Vagina (tissue), 2 donors: ENCODE results near the gene KNDC1.

Experiments
- POLR2AphosphoS5 ChIP-seq, 2 donors: sonication (generic); formaldehyde crosslinking; IDR thresholded peaks; one replicate each; pipeline ENCODE4 v1.9.0; 2017; ENCODE audit warnings: antibody characterized with exemption in 2 of 2, mild to moderate bottlenecking in 2 of 2, low read depth in 1 of 2; ENCODE audit not compliant: insufficient read depth in 1 of 2
- TF ChIP-seq, protein P1 (sequence below), 3 experiments: fragments of 450-650 bp in 2 of 3; fragments of 200-600 bp in 1 of 3; sonication (generic) in 1 of 3; IDR thresholded peaks; one replicate each; pipeline ENCODE4 v1.5.1; 2017 to 2019; ENCODE audit warnings: antibody characterized with exemption in 3 of 3, mild to moderate bottlenecking in 2 of 3, moderate library complexity in 2 of 3

GRCh38 chr10:133164816-133165555, 5.0 kb downstream of the KNDC1 start:
- TF ChIP-seq, protein P1, sequence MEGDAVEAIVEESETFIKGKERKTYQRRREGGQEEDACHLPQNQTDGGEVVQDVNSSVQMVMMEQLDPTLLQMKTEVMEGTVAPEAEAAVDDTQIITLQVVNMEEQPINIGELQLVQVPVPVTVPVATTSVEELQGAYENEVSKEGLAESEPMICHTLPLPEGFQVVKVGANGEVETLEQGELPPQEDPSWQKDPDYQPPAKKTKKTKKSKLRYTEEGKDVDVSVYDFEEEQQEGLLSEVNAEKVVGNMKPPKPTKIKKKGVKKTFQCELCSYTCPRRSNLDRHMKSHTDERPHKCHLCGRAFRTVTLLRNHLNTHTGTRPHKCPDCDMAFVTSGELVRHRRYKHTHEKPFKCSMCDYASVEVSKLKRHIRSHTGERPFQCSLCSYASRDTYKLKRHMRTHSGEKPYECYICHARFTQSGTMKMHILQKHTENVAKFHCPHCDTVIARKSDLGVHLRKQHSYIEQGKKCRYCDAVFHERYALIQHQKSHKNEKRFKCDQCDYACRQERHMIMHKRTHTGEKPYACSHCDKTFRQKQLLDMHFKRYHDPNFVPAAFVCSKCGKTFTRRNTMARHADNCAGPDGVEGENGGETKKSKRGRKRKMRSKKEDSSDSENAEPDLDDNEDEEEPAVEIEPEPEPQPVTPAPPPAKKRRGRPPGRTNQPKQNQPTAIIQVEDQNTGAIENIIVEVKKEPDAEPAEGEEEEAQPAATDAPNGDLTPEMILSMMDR (IDR thresholded peaks at IDR 0.05), result no peak
- TF ChIP-seq POLR2AphosphoS5 (IDR thresholded peaks at IDR 0.05; ENCODE audit: insufficient read depth in 1 of 2, low read depth in 1 of 2), result no peak
